Stimulated activated CD8-positive, alpha-beta memory T cell treated with anti-CD3 and anti-CD28 coated beads, Interleukin-15, amount 100 ng/mL, for 24 hours (primary cell): ENCODE measurements around the gene PYROXD2.

Experiments used
- DNase-seq: peaks from one replicate; pipeline ENCODE4 v3.0.0-alpha.2; 2020; ENCODE audit warnings: low read depth

PYROXD2 gene

DNA sequence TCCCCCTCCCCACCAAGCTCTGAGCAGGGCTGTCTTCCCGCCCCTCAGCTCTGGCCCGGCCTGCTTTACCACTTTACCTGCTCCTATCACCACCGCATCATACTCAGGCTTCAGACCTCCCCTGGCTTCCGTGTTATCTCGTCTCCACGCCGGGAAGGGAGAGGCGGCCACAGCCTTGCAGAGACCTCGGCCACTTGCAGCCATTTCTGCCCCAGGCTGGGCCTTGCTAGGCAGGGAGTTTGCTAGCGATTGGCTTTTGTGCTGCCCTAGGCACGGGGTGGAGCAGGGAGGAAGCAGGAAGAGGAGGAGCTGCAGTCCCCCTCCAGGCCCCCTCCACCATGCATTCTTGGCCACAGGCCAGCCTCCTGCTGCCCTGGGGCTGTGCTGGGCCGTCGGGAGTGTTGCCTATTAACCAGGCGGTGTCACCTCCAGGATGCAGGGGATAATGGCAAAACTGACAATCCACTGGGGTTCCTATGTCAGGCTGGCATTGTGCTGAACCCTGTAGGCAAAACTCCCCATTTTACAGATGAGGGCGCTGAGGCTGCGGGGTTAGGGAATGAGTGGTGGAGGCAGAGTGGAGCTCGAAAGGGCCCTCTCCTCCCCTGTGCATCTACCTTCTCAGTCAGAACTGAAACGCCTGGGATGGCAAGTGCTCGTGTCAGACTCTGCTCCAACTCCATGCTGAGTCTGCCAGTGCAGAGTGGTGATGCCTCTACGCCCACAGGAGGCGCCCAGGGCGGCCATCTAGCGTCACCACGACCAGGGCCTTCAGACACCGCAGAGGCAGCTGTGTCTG, at the start of gene PYROXD2:
PYROXD2 (minus strand) TSS at position 251 of the 799 bp plus-strand sequence; CDS start at position 204, 47 bp downstream.
- no peak for DNase-seq

DNA sequence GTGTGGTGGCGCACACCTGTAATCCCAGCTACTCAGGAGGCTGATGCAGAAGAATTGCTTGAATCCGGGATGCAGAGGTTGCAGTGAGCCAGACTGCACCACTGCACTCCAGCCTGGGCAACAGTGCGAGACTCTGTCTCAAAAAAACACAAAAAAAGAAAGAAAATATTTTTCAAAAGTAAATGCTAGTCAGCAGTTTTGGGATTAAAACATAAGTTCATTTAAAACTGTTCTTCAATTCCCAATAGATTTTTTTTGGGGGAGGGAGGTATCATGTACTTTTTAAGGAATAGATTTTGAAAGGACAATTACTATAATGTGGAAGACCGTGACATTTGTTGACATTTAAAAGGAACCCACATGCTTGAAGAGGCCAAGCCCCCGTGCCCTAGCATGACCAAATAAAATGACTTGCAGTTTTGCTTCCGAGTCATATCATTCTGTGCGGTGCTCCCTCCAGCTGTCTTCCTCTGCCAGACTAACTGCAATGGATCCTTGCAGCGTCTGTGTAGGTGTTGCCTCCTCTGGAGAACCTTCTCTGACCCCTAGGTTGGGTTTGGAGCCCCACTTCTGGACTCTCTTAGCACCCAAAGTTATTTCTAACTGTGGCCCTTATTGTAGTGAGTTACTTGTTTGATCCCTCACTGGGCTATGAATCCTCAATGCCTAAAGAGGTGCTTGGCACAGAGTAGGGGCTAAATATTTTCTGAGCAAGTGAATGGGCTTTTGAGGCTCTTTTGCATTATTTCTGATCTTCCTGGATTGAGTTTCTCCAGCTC, 49.2 kb upstream of the PYROXD2 start:
- DNase-seq: no peak

DNA sequence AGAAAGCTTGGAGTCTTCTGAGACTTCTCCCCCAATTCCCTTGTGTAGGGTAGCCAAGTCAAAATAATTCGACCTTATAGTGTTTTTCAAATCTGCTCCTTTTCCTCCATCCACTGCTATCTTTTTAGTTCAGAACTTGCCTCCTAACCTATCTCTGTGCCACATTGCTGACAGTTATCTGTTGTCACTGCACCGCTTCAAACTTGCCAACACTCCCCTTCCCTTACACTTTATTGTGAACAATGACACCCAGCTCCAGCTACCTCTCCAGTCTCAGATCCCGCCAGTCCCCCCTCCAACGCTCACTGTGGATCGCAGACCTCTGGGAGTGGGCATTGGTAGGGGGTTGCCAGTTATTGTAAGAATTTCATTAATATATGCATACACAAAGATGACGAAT, 48.0 kb upstream of the PYROXD2 start:
- no peak for DNase-seq

DNA sequence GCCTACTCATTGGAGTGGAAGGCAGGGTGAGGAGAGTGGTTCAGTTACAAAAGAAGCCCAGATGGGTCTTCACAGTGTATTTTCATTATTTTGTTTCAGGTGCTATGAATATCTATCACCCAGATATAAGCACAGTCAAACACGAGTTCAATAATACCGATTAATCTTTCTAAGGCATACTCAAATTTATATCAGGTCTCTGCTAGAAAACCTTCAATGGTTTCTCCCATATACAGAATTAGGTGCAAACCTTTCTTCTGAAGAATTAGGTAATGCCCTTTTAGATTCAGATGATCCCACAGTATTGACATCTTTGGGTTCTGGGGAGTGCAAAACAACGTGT, 46.5 kb upstream of the PYROXD2 start:
- DNase-seq: no peak

DNA sequence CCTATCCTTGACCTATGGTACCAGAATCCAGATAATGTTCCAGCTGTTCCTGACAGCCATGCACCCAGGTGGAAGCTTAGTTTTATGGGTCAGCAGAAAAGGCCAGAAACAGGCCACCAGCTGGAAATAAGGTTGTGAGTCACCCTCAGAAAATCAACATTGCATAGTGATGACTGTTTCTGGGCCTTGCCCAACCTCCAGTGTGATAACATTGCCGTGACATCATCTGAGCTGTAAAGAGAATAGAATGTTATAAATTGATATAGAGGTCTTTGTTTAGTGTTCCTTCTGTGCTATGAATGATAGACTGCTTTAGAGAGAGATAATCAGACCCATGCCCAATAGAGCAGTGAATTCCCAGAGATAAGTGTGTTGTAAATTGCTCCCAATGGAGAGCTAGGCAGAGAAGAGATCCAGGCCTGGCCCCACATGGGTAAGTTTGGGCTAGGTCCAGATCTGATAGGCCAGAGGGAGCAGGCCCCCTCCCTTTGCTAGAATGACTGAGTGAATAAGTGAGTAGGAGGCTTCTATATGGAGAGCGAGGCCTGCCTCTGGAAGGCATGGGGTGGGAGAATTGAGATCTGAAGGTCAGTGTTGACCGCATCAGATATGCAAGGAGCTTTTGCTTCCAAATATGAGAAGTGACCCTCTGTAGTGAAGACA, 46.0 kb upstream of the PYROXD2 start:
- no peak for DNase-seq

DNA sequence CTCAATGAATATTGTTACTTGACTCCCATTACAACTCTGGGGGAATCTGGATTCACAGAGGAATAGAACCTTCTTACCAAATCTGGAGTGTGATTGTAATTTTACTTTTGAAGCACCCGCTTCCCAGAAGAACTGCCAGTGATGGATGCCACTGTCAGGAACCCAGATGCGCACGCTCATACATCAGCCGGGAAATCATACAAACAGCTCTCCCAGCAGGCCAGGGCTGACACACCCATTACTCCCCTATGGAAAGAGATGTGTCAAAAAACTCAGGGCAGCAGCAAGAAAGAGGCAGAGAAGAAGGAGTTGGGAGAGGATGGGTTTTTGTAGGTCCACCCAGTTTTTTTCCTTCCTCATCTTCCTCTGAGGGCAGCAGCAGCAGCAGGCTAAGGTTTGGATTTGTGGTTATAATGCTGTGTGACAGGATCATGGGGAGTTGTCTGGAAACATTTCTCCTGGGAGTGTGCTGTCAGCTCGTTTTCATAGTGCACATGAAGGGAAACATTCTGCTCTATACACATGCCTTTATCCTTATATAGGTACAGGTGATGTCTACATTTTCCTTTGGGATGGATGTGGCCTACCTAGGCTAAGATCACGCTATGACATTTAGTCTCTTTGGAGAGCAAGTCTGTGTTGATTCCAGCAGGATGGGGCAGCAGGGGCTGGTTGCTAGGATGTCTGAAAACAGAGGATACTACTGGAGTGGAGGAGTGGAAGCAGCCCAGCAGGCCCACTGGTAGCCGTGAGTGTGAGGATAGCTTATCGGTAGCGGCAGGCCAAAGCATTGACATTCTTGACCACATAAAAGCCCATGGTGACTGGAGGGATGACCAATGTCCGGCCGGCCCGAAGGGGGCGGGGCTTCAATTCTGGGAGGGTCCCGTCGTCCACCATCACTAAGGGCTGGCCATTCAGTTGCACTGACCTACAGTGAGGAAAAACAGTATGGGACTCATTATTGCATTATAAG, 44.1 kb upstream of the PYROXD2 start:
- DNase-seq: no peak

DNA sequence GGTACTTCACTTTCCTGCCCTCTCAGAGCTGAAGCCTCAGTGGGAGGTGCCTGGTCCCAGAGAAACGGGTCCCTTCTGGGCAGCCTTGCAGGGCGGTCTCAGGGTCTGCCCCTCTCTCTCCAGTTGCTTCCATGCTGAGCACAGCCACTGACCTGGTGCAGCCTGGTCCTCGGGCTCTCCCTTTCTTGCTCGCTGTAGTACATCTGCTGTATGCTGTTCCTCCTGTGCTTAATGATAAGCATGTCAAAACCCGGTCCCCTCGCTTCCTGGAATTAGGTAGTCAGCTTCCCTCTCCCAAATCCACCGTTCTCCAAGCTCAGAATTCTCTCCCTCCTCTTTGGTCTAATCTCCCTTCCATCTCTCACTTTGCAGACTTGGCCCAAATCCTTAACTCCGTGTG, 42.7 kb upstream of the PYROXD2 start:
- no peak for DNase-seq

DNA sequence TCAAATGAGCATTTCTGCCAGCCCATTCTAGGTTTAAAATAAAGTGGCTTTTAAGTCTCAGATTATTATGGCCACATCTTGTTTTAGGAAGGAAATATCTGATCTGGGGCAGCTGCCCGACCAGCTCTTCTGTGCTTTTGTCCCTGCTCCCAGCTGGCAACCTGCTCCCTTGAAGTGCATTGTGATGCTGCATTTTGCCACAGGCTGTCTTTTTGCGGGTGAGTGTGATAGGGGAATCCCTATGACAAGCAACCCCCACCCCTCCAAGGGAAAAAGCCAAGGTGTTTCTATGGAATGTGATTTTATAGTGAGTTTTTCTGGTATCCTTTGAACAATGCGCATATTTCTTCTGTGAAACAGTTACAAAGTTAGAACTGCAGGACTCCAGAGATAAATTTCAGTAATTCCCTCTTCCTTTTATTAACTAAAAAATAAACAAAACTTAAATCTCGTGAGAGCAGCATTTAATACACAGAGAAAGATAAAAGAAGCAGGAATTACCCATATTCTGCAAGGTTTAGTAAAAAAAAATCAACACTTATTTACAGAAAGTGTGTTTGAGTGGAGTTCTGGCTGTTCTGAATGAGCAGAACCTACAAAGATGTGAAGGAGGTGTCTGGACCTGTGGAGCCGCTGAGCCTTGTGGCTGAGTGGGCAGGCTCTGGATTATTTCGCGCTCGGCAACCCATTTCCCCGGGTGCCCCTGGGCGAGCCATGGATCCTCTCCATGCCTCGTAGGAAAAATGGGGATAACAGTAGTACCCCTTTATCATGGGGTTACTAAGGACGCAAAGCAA, 41.9 kb upstream of the PYROXD2 start:
- no peak for DNase-seq

DNA sequence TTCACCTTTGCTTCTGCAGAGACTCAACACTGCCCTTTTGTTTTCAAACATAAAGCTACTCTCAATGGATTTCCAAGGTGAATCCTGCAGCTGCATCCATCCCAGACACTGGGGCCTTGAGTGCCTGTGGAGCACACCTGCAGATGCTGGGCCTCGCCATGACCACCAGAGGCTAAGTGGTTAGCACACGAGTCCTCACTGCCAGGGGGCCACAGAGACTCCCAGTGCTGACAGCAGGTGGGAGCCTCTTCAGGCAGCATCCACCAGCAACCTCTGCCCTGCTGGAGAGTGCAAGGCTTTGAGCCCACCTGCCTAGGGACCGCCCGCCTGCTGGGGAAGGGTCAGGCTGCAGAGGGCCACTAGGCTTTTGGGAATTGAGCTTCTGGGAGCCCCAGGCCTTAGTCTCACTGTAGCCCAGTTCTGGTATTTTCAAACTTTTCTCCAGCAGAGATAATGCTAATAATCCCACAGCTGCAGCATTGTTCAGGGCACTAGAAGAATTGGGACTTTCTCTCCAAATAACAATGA, 41.1 kb upstream of the PYROXD2 start:
- DNase-seq: no peak

DNA sequence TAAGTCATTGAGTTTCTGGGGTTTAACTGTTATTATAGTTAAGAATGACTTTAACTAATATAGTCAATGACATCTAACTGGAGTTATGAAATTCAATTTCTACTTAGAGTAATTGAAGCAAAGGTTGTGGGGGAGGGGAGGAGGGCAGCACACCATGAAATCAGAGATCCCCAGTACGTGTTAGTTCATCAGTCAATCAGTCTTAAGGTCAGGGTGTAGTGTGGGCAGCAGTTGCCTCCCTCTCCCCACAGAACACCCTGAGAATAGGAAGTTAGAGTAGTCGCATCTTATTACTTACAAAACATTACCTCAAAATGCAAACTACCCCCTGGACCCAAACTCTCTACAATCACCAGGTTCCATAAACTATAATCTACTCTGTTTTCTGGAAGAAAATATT, 38.7 kb upstream of the PYROXD2 start:
- DNase-seq: no peak

DNA sequence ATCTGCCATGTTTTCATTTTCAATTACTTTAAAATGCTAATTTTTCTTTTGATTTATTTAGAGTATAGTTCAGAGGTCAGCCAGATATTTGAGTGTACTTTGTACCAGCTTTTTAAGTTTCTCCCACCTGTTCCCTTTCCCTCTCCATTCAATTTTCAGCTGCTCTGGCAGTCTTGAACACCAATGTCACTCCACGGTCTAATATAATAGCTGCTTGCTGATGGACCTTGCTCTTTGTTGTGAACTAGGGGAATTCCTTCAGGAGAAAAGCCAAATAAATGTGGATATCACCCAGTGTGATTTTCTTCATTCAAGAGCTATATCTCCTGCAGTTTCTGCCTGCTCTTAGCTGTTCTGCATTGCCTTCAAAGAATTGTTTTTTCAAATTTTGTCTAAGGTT, 35.6 kb upstream of the PYROXD2 start:
- no peak for DNase-seq

DNA sequence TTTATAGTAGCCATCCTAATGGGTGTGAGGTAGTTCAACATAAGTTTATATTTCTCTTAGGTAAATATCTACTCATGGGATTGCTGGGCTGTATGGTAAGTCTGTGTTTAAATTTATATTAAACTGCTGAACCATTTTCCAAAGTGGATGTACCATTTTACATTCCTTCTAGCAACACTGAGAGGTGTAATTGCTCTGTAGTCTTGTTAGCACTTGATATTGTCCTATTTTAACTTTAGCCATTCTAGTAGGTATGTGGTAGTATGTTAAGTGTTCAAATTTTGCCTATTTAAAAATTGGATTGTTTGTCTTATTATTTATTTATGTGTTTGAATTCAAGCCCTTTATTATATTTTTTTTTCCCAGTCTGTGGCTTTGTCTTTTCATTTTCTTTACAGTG, 34.3 kb upstream of the PYROXD2 start:
- no peak for DNase-seq

DNA sequence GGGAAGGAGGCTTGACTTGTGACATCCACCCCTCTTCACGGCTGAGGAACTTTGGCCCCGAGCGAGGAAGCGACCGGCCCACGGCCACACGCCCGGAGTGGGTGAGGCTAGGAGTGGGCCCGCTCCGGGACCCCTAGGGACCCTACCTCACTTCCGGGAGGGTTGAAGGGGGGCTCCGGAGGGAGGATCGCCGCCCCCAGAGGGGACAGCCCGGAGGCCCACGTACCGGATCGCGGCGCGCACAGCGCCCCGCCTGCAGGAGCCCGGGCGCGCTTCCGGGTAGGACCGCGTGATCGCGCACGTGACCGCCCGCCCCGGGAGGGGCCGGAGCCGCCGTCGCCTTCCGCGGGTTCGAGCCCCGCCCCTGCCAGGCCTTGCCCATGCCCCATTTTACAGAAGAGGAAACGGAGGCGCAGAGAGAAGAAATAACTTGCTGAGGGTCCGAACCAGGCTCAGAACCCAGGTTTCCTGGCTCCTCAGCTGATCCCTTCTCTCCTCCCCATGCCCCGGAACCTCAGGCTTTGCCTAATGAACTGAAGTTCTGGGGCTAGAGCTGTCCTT, 31.8 kb upstream of the PYROXD2 start, which contains the start of gene HPS1:
HPS1 (minus strand) TSS at position 275 of the 561 bp plus-strand sequence. CDS start 3,695 bp downstream, outside the sequence.
- peak; percentile 73 for DNase-seq

DNA sequence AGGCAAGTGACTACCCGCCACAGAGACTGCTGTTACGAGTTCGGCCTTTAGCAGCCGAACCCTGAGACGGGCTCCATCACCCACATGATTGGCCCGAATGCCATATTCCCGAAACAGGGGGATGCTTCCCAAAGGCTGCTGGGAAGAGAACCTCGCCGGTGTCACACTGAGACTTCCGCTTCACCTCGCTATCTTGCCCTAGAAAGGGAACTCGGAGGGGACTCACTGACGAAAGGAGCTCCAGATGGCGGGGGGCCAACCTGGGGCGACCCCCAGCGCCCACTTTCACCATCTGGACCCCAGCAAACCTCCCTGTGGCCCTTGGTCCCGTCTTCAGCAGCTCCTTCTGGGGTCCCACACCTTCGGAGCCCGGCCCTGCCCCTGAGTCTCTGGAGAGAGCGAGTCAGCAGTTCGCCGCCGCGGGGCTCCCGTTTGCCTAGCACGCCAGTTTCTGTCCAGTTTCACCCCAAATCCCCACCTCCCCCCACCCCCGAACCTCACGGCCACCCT, 31.2 kb upstream of the PYROXD2 start:
- no peak for DNase-seq

DNA sequence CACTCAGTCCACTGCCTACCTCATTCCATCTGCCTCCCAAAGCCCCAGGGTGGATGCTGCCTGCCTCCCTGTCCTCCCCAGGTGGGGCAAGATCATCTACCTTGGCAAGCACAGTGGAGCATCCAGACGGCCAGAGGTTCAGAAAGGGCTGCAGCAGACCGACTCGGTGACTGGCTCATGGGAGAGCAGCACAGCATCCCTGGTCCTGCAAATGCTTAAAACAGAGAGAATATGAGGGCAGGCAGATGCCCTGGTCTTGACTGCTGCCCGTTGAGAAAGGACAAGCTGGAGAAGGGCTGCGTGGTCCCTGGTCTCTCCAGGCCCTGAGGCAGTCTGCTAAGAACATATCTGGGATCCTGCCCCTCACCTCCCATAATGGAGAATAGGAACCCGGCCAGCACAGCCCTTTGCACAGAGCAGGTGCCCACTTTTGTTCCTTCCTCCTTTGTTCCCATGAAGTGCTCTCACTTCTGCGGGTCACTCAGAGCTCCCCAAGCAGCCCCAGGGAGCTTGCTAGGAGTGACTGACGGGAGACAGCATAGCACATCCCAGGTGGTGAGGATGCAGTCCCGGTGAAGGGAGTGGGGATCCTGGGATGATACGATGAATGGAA, 30.3 kb upstream of the PYROXD2 start:
- DNase-seq: no peak

DNA sequence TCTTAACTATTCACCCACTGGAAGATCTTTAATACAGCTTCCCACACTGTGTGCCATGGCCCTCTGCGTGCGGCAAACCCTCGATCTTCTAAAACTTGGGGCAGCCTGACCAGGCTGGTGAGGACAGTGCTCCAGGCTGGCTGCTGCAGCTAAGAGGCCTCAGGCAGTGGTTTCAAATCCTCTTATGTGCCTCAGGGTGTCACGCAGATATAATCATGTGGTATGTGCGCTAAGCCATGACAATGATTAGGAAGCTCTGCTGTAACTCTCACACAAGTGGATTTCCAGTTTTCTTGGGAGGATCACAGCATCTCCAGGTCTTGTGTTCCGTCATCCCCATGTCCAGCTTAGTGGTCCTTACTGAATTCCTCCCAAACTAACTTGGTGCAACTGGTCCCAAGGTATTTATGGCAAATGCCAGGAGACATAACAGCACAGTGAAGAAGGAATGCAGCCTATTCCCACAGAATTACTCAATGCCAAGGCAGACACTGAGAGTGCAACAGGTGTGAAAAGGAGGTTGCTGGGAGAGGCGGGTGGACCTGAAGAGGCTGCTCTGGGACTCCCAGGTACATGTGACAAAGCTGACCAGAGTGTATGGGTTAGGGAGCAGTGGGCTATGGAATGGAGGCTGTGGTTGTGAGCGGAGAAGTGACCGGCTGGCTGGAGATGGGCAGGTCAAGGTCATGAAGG, 29.5 kb upstream of the PYROXD2 start:
- no peak for DNase-seq

DNA sequence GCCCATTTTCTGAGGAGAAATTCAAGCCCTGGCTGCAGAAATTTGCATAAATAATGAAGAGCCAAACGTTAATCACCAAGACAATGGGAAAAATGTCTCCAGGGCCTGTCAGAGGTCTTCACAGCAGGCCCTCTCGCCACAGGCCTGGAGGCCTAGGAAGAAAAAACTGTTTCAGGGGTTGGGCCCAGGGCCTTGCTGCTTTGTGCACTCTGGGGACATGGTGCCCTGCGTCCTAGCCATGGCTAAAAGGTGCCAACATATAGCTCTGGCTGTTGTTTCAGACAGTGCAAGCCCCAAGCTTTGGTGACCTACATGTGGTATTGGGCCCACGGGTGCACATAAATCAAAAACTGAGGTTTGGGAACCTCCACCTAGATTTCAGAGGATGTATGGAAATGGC, 23.7 kb upstream of the PYROXD2 start:
- DNase-seq: no peak

DNA sequence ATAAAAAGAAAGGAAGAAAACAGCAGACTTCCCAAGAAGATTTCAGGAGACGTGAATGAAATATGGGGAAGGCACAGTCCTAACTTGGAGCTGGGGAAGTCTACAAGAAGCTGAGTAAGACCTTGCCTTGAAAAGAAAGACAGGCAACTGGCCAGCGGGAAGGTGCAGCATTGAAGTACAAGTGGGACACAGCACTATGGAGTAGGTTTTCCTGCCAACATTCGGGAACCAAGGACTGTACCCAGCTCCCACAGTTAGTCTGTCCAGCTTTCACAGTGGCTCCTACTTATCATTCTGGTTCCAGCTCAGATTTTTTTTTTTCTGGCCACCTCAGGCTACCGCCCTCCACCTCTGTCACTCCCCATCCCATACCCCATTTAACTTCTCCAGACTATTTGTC, 21.7 kb upstream of the PYROXD2 start:
- DNase-seq: no peak

DNA sequence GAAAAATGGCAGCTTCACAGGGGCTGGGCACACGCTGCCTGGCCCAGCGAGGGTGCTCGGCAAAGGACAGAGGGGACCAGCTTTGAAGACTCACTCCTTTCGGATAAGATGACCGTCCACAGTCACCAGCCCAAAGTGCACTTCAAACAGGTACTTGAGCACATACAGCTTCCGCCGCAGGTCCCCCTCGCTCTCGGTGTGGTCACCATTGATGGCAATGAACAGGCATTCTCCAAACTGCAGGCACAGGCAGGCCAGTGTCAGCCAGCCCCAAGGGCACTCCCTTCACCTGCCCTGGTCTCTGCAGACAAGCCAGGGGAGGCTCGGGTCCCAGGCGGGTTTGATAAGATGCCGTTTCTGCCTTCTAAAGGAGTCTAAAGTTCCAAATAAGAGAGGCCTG, 20.2 kb upstream of the PYROXD2 start:
- DNase-seq: no peak
